ENCODE measurements around the gene RFTN1.

GRCh38 chr3:16270855-16271254, 242.6 kb downstream of the RFTN1 start:
- TF ChIP-seq CTCF (IDR thresholded peaks at IDR 0.05 in 2 of 3, conservative IDR thresholded peaks at IDR 0.05 in 1 of 3; ENCODE audit: control insufficient read depth in 2 of 3, extremely low read depth in 1 of 3, insufficient read depth in 1 of 3, low read depth in 3 of 3, low read length in 3 of 3) (no peak), RUNX3 (IDR thresholded peaks at IDR 0.05; ENCODE audit: low read length) (no peak), SMC3 (IDR thresholded peaks at IDR 0.05; ENCODE audit: borderline replicate concordance, low read length) (no peak), YBX1 (IDR thresholded peaks at IDR 0.05) (no peak), GATAD2B (conservative IDR thresholded peaks at IDR 0.05; ENCODE audit: low read depth) (no peak), ZSCAN29 (IDR thresholded peaks at IDR 0.05) (no peak), MEF2A (IDR thresholded peaks at IDR 0.05; ENCODE audit: insufficient read depth, low read depth, low read length) (no peak), POLR2AphosphoS5 (IDR thresholded peaks at IDR 0.05; ENCODE audit: low read length) (no peak), PAX8 (IDR thresholded peaks at IDR 0.05) (no peak), ELK1 (IDR thresholded peaks at IDR 0.05; ENCODE audit: low read depth, low read length) (no peak), ZBTB11 (CRISPR knock-in tag; IDR thresholded peaks at IDR 0.05) (no peak), JUND (IDR thresholded peaks at IDR 0.05; ENCODE audit: low read depth, low read length) (no peak), SIN3A (IDR thresholded peaks at IDR 0.05; ENCODE audit: low read depth, low read length) (no peak)
